GM18907 (cell line): ENCODE measurements around the gene DUSP16.
"Not testable (repeated sequence)": the region's sequence is repeated elsewhere in the genome, so short reads cannot be mapped to it uniquely, and the experiment has no call there.

Source experiments
- ATAC-seq: cut with Tn5 transposase; IDR thresholded peaks from one replicate; pipeline ENCODE4 v1.9.1; 2021; ENCODE audit warnings: mild to moderate bottlenecking, moderate library complexity; ENCODE audit not compliant: unreplicated experiment

Gene DUSP16

DNA sequence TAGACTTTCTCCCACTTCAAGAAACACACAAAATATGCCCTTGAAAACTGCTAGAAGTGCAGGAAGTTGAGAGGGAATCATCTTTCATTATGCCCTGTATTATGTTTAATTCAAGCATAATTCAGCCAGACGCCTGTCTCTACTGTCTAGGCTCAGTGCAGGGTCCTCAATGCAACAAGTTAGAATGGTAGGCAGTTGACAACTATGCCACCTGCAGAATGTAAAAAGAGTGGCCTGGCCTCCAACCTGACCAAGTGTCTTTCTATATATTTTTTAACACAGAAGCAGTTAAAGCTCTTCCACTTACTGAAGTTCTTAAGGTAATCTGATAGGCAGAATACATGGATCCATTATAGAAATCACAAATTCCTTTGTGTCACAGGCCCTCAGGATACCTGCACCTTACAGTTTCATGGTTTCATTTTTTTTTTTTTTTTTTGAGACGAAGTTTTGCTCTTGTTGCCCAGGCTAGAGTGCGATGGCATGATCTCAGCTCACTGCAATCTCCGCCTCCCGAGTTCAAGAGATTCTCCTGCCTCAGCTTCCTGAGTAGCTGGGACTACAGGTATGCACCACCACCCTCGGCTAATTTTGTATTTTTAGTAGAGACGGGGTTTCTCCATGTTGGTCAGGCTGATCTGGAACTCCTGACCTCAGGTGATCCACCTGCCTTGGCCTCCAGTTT lies 60.4 kb downstream of the DUSP16 start:
- ATAC-seq = not testable (repeated sequence)

DNA sequence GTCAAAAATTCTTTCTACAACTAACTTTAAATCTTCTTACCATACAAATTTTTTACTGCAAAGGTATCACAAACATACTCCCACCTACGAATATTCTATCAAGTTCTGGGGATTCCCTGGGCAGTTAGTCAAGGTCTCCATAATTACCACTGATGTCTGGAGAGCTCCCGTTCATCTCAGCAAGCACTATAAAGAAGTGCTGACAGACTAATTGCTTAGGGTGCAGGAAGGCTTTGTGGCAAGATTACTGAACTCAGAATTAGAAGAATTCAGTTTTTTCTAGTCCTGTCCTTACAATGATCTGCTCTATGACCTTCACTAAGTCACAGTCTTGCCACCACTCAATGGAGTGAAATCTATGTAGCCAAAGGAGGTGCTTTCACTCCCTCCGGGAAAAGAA lies 61.5 kb downstream of the DUSP16 start:
- ATAC-seq = no peak

DNA sequence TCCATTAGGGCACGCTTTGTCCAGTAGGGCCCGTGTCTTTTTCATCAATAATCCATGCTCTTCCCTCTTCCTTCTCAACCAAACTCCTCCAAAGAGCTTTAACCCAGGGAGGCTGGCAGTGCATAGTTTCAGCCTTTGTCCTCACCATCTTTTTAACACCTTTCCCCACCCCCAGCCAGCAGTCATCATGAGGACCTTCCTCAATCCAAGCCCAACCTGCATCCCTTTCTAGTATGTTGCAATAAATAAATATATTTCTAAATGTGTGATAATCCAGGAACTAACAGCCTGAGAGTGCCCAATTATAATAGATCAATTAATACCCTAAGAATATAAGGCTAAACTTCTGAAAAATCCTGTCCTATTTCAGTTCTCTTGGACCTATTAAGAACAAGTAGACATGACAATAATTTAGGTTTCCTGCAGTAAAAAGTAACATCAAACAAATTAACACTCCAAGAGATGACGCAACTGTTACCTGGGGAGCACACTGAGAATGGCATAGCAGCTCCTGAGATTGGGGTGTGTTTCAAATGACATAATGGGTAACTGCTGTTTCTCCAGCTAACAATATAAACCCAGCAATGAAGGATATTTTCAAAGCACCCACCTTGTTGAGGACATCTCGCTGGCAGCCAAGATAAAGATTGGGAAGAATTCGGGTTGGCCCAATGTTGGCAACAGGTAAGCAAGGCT lies 62.6 kb downstream of the DUSP16 start:
- ATAC-seq = no peak

DNA sequence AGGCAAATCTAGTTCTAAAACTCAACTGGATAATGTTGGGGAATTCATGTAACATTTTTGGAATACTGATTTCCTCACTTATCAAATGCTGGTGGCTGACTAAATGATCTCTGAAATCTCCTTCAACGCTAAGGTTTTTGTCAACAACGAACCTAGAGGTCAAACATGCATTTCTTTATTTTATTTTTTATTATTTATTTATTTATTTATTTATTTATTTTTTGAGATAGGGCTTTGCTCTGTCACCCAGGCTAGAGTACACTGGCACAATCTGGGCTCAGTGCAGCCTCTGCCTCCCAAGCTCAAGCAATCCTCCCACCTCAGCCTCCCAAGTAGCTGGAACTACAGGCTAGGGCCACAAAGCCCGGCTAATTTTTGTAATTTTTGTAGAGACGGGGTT lies 64.5 kb downstream of the DUSP16 start:
- ATAC-seq = no peak

DNA sequence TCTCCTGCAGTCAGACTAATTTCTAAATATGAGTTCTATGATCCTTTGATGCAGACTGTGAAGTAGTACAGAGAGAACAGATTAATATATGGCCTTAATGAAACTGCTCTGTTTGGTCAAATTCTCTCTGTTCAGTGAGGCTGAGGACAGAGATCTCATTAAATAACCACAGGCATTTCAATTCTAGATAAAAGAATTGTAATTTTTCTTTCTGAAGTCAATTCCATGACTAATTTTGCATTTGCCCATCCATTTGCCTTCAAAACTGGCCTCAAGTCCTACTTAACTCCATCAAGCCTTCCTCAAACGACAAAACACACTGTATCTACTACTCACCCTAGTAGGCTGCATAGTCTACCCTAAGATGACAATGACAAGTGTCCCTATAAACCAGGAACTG lies 67.1 kb downstream of the DUSP16 start:
- no peak for ATAC-seq

DNA sequence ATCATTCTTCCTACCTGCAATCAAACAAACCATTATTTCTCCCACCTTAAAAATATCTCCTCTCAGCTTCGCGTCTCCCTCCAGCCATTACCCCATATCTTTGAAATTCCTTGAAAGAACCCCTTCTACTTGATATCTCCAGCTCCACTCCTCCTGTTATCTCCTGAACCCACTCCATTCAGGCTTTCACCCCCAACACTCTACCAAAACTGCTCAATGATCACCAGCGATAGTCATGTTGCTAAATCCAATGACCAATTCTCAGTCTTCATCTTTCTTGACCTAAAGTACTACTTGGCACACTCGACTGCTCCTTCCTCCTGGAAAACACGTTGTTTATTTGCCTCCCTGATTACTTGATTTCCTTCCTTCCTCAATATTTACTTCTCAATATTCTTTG lies 70.1 kb downstream of the DUSP16 start:
- ATAC-seq = no peak

DNA sequence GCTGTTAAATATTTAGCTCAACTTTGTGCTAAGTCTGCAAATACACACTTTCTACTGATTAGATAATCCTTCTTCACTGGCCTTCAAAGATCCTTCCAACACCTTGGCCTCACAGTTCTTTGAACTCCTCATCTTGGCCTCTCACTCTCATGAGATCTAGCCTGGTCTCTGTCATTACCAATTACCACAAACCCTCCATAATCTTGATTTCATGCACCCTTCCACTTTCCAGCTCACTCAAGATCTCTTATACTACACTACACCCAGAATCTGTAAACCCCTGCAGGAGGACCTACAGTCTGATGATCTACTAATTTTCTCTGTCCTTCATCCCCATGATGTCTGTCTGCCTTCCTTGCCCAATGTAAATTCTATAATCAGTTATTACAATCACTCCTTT lies 71.1 kb downstream of the DUSP16 start:
- ATAC-seq = no peak

DNA sequence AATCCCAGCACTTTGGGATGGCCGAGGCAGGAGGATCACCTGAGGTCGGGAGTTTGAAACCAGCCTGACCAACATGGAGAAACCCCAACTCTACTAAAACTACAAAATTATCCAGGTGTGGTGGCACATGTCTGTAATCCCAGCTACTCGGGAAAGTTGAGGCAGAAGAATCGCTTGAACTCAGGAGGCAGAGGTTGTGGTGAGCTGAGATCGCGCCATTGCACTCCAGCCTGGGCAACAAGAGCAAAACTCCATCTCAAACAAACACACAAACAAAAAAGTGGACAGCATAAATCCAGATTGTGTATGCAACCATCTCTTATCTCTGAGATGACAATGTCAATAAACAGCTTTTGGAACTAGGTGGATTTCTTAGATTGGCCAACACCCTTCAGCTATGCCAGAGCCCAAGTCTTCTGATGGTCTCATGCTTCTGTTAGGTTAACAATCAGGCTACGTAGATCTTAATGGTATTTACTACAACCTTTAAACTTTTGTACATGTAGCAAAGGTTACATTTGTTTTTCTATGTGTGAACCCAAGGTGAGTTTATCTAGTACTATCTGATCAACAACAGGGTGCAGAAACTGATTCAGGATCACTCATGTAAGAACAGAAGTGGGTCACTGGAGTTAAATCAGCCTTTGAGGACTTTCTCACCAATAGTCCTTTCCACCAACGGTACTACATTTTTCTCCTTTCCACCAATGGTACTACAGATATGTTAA lies 73.7 kb downstream of the DUSP16 start:
- no peak for ATAC-seq

DNA sequence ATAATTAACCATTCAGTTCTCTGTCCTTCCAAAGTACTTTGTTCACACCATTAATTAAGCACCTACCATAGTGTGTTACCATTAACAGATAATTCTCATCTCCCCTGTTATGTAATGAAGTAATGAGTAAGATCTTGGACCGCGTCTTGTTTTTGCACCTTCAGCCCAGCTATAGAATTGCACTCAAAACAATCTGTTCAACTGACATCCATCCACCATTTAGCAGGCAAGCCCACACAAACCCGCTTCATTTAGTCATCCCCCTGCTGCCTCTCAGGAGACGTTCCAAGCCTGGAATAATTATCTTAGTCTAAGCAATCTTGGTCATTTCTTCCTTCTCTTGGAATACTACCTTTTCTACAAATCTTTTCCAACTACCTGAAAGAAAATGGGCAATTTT lies 74.4 kb downstream of the DUSP16 start:
- no peak for ATAC-seq

DNA sequence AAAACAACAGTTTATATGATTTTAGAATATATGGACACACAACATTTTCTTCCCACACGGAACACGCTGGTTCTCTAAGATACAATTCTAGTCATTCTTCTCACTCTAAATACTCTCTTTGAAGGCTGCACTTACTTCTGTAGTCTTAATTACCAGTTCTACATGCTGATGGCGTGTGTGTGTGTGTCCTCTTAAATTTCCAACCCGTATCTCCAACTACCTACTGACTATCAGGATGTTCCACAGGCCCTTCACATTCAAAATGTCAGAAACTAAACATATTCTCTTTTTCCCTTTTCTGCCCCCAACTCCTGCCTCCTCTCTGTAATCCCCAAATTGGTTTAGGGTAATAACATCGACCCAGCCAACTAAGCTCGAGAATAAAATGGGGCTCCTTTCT lies 75.2 kb downstream of the DUSP16 start:
- ATAC-seq = no peak

DNA sequence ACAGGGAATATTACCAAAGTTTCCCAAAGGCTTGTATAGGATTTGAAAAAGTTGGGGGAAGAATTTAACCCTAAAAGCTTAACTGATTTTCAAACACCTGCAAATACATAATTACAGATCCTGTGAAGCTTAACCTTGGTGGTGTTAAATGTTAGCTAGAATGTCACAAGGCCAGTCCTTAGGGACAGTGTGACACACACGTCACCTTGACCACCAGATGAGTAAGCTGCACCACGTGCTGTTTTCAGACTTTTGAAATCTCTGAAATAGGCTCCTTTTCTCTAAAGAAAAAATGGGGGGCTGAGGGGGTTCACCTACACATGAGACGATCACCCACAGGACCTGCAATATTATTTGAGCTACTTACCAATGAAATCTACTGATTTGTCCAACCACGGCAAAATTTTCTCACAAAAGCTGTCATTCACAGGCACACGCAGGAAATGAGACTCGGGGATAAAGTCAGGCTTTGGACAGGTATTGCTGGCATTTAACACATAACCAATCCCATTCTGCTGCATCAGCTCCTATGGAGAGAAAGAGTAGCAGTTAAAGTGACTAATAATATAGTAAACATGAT lies 75.9 kb downstream of the DUSP16 start:
- ATAC-seq = peak; percentile 81

DNA sequence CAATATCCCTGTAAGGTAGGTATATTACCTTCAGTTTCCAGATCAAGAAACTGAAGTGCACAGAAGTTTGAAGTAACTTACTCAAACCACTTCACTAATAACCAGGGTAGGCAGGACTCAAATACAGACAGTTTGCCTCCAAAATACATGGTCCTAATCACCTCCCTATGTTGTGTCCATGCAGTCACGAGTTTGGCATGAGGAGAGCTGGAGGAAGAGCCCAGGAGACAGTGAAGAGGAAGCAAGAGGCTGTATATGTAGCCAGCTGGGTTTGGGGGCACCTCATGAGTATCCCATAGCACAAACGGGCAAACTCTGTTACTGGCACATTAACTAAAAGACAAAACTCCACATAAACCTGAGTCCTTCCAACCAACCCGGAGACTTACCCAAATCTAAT lies 79.2 kb downstream of the DUSP16 start:
- ATAC-seq = no peak

DNA sequence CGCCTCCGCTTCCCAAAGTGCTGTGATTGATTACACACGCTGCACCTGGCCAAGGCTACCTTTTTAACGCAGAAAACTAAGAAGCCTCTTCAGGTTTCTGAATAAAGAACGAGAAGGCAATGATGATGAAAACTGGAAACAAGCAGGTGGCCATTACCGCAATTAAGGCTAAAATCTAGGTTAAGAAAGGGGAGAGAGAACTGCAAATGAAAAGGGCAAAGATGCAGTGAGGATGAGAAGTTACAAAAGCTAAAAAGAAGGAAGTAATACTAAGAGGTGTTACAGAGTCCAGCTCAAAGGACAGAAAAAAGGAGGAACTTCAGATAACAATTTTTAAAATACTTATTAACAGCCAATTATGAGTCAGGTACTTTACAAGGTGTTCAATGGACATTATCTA lies 79.7 kb downstream of the DUSP16 start:
- ATAC-seq = peak; percentile 47

DNA sequence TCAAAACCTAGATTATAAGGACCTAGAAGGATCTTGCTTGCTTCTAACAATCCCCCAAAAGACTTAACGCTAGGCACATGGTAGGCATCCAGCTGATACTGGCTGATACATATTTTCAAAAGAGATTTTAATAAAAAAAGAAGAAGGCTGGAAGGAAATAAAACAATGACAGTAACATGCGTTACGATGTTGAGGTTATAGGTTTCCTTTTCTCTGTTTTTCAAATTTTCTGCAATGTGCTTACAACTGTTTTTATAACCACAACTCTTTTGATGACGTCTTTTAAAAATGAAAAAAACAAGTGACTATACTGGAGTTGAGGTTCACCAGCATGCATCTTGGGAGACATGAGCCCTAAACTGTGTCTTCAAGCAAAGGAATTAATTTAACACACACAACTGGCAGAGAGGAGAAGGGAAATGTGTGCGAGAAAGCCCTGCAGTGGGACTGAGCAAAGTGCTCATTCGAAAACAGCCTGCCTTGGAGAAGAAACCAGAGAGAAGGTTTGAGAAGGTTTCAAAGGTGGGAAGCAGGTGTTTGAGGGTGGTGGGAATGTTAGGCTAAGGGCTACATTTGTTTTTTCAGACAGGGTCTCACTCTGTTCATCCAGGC lies 80.4 kb downstream of the DUSP16 start:
- no peak for ATAC-seq

DNA sequence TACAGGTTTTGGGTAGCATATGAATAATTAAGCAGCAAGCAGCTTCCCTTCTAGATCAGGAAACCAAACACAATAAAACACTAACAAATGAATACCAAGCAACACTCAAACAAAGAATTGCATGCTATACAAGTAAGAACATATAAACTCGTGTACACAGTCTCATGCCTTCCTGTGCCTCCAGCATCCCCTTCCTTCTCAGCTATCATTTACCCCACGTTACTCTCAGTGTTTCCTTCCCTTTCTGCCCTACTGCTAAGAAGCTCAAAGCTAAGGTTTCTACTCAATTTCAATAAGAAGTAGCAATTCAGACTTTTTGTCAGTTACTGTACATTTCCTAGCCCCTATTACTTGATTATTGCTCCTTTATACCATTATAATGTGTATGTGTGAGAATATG lies 81.0 kb downstream of the DUSP16 start:
- ATAC-seq = no peak

DNA sequence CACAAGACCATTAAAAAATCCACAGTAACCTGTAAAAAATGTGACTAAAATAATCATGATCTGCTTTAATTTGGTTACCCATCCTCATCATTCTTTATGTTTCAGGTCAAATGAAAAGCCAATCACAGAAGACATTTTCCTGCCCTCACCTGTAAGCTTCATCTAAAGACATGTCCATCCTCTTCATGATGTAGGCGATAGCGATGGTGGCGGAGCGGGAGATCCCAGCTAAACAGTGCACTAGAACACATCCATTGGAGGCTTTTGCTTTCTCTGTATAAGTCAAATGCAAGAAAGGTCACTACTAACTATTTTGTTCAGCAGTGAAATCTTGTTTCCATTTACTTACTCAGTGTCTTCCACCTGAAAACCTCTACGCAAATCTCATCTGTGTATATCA lies 82.6 kb downstream of the DUSP16 start:
- ATAC-seq = no peak

DNA sequence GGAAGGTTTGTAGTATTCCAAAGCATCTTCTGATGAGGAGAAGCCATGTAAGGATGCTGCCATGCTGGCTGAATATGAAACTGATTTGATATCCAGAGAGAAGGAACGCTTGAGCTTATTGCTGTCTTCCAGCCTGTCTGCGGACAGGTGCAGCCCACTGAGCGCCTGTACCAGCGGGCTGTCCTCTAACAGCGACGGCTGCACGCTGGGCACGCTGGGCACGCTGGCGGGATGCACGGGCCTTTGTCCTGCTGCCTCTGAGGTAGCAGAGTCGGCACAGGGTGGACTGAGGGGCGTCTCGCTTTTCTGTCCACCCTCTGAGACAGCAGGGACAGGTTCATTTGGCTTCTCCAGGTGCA lies 85.2 kb downstream of the DUSP16 start:
- ATAC-seq = no peak

DNA sequence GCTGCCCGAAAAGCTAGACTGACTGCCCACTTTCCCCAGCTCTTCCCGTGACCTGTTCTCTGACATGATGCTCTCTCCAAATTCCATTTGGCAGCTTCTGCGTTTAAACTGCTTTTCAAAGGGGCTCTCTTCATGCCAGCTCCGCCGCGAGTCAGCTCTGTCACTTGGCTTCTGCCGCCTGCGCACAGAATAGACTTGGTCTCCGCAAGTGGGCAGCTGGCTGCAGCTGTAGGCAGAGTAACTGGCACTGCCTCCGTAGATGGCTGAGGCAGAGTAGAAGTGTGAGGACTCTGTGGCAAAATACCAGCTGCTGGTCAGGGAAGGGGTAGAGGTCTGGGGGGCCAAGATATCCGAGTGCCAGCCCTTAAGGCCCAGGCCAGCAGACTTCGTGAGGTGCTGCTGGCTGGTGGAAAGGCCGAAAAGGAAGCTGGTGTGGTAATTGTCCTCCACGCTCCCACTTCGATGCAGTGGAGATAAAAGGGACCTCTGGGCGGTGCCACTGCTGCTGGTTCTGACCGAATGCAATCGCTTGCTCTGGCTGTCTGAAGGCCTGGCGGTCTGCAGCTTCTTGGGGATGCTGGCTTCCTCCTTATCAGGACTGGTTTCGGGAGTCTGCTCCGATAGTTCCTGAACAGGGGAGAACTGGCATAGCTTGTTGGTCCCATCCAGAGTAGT lies 85.7 kb downstream of the DUSP16 start:
- no peak for ATAC-seq

DNA sequence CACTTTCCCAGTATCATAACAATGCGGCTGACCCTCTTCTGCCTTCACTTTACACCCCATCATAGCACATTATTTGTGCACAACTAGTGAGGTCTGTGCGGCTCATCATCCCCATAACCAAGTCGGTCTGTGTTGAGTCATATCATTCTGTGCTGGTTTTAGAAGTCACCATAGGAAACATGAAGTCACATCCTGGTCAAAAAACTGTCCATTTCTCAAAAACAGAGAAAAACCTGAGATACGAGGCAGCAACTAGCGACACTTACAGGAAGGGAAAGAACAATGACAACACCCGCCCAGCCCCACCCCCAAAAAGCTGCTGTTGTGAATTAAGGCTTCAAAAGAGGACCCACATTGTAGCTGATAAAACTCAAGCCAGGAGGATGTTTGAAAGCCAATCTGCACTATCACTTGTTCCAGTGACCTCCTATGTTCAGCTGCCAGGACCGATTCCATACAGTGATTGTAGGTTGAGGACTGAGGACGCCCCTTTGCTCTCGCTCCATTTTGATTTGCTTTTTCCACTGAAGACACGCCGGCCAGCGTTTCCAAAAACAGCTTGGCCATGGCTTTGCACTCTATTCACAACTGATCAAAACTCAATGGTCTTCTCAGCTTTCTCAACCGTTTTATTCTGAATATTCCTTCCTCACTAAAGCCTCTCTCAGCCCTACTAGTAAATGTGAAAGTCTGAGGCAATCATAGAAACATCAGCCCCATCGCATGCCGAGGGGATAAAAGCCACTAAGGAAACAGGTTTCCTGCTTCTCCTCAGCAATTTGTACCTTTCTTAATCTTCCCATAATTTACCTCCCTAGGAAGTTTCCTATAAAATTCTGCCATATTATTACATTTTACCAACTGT lies 87.5 kb downstream of the DUSP16 start:
- peak; percentile 95 for ATAC-seq

DNA sequence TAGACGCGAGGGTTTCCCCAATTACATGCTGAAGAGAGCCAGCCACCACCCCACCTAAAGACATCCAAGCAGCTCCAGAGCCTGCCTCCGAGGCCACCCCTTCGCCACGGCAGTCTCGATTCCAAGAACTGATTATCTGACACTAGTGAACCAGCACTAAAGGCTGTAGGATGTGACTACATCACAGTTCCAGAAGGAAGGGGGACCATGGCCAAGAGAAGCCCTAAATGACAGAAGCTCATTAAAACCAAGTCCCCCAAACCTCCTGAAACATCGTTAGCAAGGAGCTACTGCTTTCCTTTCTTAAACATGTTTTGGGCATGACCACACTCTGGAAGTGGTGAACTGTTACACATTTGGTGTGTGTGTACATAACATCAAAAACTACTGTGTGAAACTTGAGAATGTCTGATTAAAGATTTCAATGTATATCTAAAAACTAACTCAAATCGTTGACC lies 88.2 kb downstream of the DUSP16 start:
- peak; percentile 39 for ATAC-seq
